HEK293 (cell line): ENCODE data around the gene SMIM36.

ENCODE experiments used
- CTCF ChIA-PET: fragments of 350-600 bp; formaldehyde crosslinking; extraction: SDS; loops from one replicate; lab custom pipeline; 2021; ENCODE audit warnings: antibody characterized with exemption; lab: Yijun Ruan, JAX
- POLR2A ChIA-PET: fragments of 300-600 bp; formaldehyde crosslinking; extraction: SDS; loops from one replicate; lab custom pipeline; 2020; ENCODE audit warnings: antibody characterized with exemption, inconsistent platforms; lab: Yijun Ruan, JAX
- H3K27ac ChIP-seq: fragments of 200-500 bp; sonication (Bioruptor generic); 2 replicates; pipeline ENCODE4 v1.5.1; 2014; ENCODE audit warnings: low read depth, low read length, control low read depth, inconsistent platforms; ENCODE audit errors: extremely low read depth
- H3K36me3 ChIP-seq, 2 experiments: fragments of 200-500 bp in 1 of 2; sonication (Bioruptor generic) in 1 of 2; 1 replicate in 1 of 2; 2 replicates in 1 of 2; pipeline ENCODE4 v1.5.1; 2014 to 2017; ENCODE audit warnings: inconsistent platforms in 2 of 2, low read length in 2 of 2; ENCODE audit not compliant: control insufficient read depth in 2 of 2, insufficient read depth in 1 of 2
- H3K4me1 ChIP-seq: fragments of 200-500 bp; sonication (Bioruptor generic); 2 replicates; pipeline ENCODE4 v1.5.1; 2014; ENCODE audit warnings: mild to moderate bottlenecking, low read length, inconsistent platforms; ENCODE audit not compliant: control insufficient read depth, insufficient read depth
- H3K4me3 ChIP-seq: 2 replicates; pipeline ENCODE4 v1.5.1; 2011; ENCODE audit warnings: low read depth, mild to moderate bottlenecking, control low read depth, low read length, moderate library complexity
- H3K9me3 ChIP-seq: fragments of 200-500 bp; sonication (Bioruptor generic); 2 replicates; pipeline ENCODE4 v1.5.1; 2014; ENCODE audit warnings: low read depth, low read length, inconsistent platforms; ENCODE audit not compliant: control insufficient read depth, insufficient read depth
- AEBP2 ChIP-seq: fragments of 450-650 bp; formaldehyde crosslinking; IDR thresholded peaks from 2 replicates; pipeline ENCODE4 v1.5.1; 2016; ENCODE audit warnings: missing biosample characterization, missing genetic modification characterization, borderline replicate concordance
- EGR2 ChIP-seq: fragments of 450-650 bp; formaldehyde crosslinking; IDR thresholded peaks from 2 replicates; pipeline ENCODE4 v1.5.1; 2016; ENCODE audit warnings: low read depth, missing biosample characterization, missing genetic modification characterization
- PBX3 ChIP-seq: sonication (generic); formaldehyde crosslinking; IDR thresholded peaks from 2 replicates; pipeline ENCODE4 v1.8.1; 2022; ENCODE audit warnings: mild to moderate bottlenecking, moderate library complexity, missing genetic modification reagents
- SP3 ChIP-seq: fragments of 450-650 bp; formaldehyde crosslinking; IDR thresholded peaks from 2 replicates; pipeline ENCODE4 v1.5.1; 2016; ENCODE audit warnings: missing biosample characterization, missing genetic modification characterization
- ZFP37 ChIP-seq: fragments of 450-650 bp; formaldehyde crosslinking; IDR thresholded peaks from 2 replicates; pipeline ENCODE4 v1.5.1; 2016; ENCODE audit warnings: missing biosample characterization, missing genetic modification characterization
- ZNF132 ChIP-seq: fragments of 450-650 bp; formaldehyde crosslinking; IDR thresholded peaks from 2 replicates; pipeline ENCODE4 v1.5.1; 2017; ENCODE audit warnings: missing biosample characterization, missing genetic modification characterization, borderline replicate concordance
- ZNF26 ChIP-seq: fragments of 450-650 bp; formaldehyde crosslinking; IDR thresholded peaks from 2 replicates; pipeline ENCODE4 v1.5.1; 2016; ENCODE audit warnings: missing biosample characterization, missing genetic modification characterization
- ZNF274 ChIP-seq, 2 experiments: fragments of 200-500 bp in 1 of 2; fragments of 450-650 bp in 1 of 2; sonication (Bioruptor generic) in 1 of 2; formaldehyde crosslinking in 1 of 2; IDR thresholded peaks; 2 replicates each; pipeline versions ENCODE4 v1.5.1 to v1.6.1; 2014 to 2016; ENCODE audit warnings: borderline replicate concordance in 1 of 2, inconsistent platforms in 1 of 2, low read length in 1 of 2, missing biosample characterization in 1 of 2, missing genetic modification characterization in 1 of 2
- ZNF48 ChIP-seq: fragments of 450-650 bp; formaldehyde crosslinking; IDR thresholded peaks from 2 replicates; pipeline ENCODE4 v1.5.1; 2016; ENCODE audit warnings: missing biosample characterization, missing genetic modification characterization
- ZNF623 ChIP-seq: fragments of 450-650 bp; formaldehyde crosslinking; IDR thresholded peaks from 2 replicates; pipeline ENCODE4 v1.5.1; 2016; ENCODE audit warnings: missing biosample characterization, missing genetic modification characterization
- ZNF654 ChIP-seq: fragments of 450-650 bp; formaldehyde crosslinking; IDR thresholded peaks from 2 replicates; pipeline ENCODE4 v1.5.1; 2016; ENCODE audit warnings: low read depth, missing biosample characterization, missing genetic modification characterization
- ZNF664 ChIP-seq: fragments of 450-650 bp; formaldehyde crosslinking; IDR thresholded peaks from 2 replicates; pipeline ENCODE4 v1.5.1; 2016; ENCODE audit warnings: missing biosample characterization, missing genetic modification characterization
- ZNF701 ChIP-seq: fragments of 450-650 bp; formaldehyde crosslinking; IDR thresholded peaks from 2 replicates; pipeline ENCODE4 v1.5.1; 2016; ENCODE audit warnings: missing biosample characterization, missing genetic modification characterization
- ZNF76 ChIP-seq: fragments of 450-650 bp; formaldehyde crosslinking; IDR thresholded peaks from 2 replicates; pipeline ENCODE4; 2016; ENCODE audit warnings: low read depth, missing biosample characterization, missing genetic modification characterization, borderline replicate concordance
- ZNF768 ChIP-seq: fragments of 450-650 bp; formaldehyde crosslinking; IDR thresholded peaks from 2 replicates; pipeline ENCODE4 v1.5.1; 2018; ENCODE audit warnings: missing biosample characterization, mild to moderate bottlenecking, missing genetic modification characterization

The SMIM36 gene

GRCh38 chr17:55533608-55534007, 22.4 kb upstream of the SMIM36 start (continued):
- TF ChIP-seq AEBP2 (tag by site-specific recombination), result no peak
- TF ChIP-seq ZNF26 (tag by site-specific recombination), result no peak
- no peak for TF ChIP-seq ZNF654

- CTCF ChIA-PET, result interaction anchor here (0.6 to 3.4 kb wide), 13 partner anchors 9 to 840 kb away, joined by 3 to 24 read pairs (median 4); no protein-coding TSS in a partner anchor
- H3K27ac ChIP-seq, result no peak overlapping the region
- no peak overlapping the region for H3K4me3 ChIP-seq
- H3K4me1 ChIP-seq, result no peaks in the 10 kb centered on the region
- H3K36me3 ChIP-seq, result no peaks in the 10 kb centered on the region
- H3K9me3 ChIP-seq, result no peaks in the 10 kb centered on the region
- TF ChIP-seq ZNF664 (tag by site-specific recombination) (no peak), ZNF768 (tag by site-specific recombination) (no peak), ZNF76 (tag by site-specific recombination) (no peak), ZFP37 (tag by site-specific recombination) (no peak), PBX3 (CRISPR knock-in tag) (no peak)
- TF ChIP-seq, all 188 proteins: peak for 0
- POLR2A ChIA-PET, result no interaction called here
Observed at GRCh38 chr17:55532670-55533069, 21.4 kb upstream of the SMIM36 start.

- Histone ChIP-seq H3K36me3 (no peaks in the 10 kb centered on the region), H3K4me1 (no peaks in the 10 kb centered on the region), H3K27ac (no peak overlapping the region)
- TF ChIP-seq ZNF701 (tag by site-specific recombination) (no peak), ZNF623 (no peak), EGR2 (tag by site-specific recombination) (no peak), ZNF274 (IDR thresholded peaks at IDR 0.05; ENCODE audit: low read length) (no peak), ZNF274 (tag by site-specific recombination; IDR thresholded peaks at IDR 0.05; ENCODE audit: borderline replicate concordance) (no peak), ZNF48 (tag by site-specific recombination) (no peak), ZNF132 (tag by site-specific recombination) (no peak)
- TF ChIP-seq, all 188 proteins: peak for 0
- ChIA-PET POLR2A (no interaction called here), CTCF (interaction anchor here (0.5 to 7.9 kb wide), 8 partner anchors 17 to 239 kb away, joined by 3 to 171 read pairs (median 10); no protein-coding TSS in a partner anchor)
- no peak overlapping the region for H3K4me3 ChIP-seq
- no peaks in the 10 kb centered on the region for H3K9me3 ChIP-seq
Observed at GRCh38 chr17:55531053-55531728, 19.9 kb upstream of the SMIM36 start.

- TF ChIP-seq SP3, result no peak
- H3K36me3 ChIP-seq, result no peaks in the 10 kb centered on the region
- no peak overlapping the region for H3K4me3 ChIP-seq
- POLR2A ChIA-PET, result no interaction called here
- no peaks in the 10 kb centered on the region for H3K9me3 ChIP-seq
- no peak overlapping the region for H3K27ac ChIP-seq
- H3K4me1 ChIP-seq, result no peaks in the 10 kb centered on the region
- CTCF ChIA-PET, result interaction anchor here (0.7 to 7.9 kb wide), 6 partner anchors 16 to 686 kb away, joined by 3 to 171 read pairs (median 4); no protein-coding TSS in a partner anchor
Observed at GRCh38 chr17:55530064-55530463, 18.8 kb upstream of the SMIM36 start.
